ENCODE results near the gene GUCY1B1. TPM values are rescaled to one million over a fixed set of nuclear protein-coding genes. Genes with fewer than 3 reads are reported as not detected.

The GUCY1B1 gene
- total and polyA plus RNA-seq, 9 of the 15 experiments (the other 6 are each of a cell fraction or from before 2014, with no cell fraction given) = not detected

DNA sequence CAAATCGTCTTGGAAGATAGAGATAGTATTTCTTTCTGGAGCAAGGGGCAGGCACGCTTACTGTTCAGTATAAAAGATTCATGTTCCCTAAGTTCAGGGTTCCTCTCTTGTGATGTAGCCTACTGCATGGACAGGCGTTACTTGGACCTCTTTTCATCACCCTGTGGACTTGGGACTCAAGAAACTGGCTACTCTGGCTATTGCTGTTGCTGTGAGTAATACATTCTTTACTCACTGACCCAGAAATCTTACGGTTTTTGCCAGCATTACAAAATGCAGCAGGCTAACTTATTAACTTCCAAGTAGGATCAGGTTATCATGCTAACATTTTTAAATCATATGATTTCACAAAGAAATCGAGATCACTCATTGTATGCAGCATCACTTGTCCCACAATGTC is 12.8 kb upstream of the GUCY1B1 start (continued):
- no peak for TF ChIP-seq ZNF76 (CRISPR knock-in tag; IDR thresholded peaks at IDR 0.05; ENCODE audit: borderline replicate concordance)
- TF ChIP-seq SRSF3 (IDR thresholded peaks at IDR 0.05; ENCODE audit: insufficient read depth, low read length) = no peak
- no peak for TF ChIP-seq JUNB (CRISPR knock-in tag; conservative IDR thresholded peaks at IDR 0.05)
- TF ChIP-seq, protein P1, sequence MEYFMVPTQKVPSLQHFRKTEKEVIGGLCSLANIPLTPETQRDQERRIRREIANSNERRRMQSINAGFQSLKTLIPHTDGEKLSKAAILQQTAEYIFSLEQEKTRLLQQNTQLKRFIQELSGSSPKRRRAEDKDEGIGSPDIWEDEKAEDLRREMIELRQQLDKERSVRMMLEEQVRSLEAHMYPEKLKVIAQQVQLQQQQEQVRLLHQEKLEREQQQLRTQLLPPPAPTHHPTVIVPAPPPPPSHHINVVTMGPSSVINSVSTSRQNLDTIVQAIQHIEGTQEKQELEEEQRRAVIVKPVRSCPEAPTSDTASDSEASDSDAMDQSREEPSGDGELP (CRISPR knock-in tag; IDR thresholded peaks at IDR 0.05; ENCODE audit: borderline replicate concordance) = no peak
- no peak for TF ChIP-seq MAFK (IDR thresholded peaks at IDR 0.05; ENCODE audit: low read length)

DNA sequence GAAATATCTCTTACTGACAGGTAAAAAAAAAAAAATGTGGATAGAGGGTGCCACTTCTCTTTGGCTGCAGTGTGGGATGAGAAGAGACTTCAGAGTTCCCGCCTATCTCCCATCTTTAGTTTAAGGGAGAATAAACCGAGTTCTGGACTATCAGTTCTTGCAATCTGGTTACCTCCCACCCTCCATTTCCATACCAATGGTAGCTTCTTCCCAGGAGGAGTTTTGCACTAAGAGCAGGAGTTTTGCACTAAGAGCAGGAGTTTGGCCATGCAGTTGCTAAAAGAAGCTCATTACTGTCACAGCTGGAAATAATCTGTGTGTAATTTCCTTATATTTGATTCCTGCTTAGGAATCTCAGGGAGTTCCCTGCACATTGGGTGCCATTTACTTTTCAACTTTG is 10.8 kb upstream of the GUCY1B1 start:
- no peaks in the 10 kb centered on the region for H3K9me3 ChIP-seq (replicated peaks; ENCODE audit: control insufficient read depth, insufficient read depth, low read depth, low read length)

More for the DNA sequence above, 10.8 kb upstream of the GUCY1B1 start:
- Histone ChIP-seq H3K4me2 (ENCODE audit: insufficient read depth, low read length) (no peak overlapping the region), H3K9ac (ENCODE audit: insufficient read depth in 1 of 2, low read depth in 2 of 2, low read length in 2 of 2) (no peak overlapping the region), H3K36me3 (ENCODE audit: control insufficient read depth, insufficient read depth, low read length) (no peaks in the 10 kb centered on the region), H3K79me2 (ENCODE audit: control insufficient read depth, insufficient read depth, low read length) (no peaks in the 10 kb centered on the region), H3K27ac (ENCODE audit: extremely low read depth, low read depth, low read length) (no peak overlapping the region), H4K20me1 (replicated peaks; ENCODE audit: control insufficient read depth, insufficient read depth, low read length) (no peaks in the 10 kb centered on the region), H3K9me1 (ENCODE audit: control insufficient read depth, insufficient read depth, low read length) (no peaks in the 10 kb centered on the region), H3K27me3 (ENCODE audit: control insufficient read depth in 2 of 2, insufficient read depth in 2 of 2, low read length in 2 of 2) (no peaks in the 10 kb centered on the region), H3K4me3 (no peak overlapping the region), H3K4me1 (replicated peaks in 1 of 2; ENCODE audit: control insufficient read depth in 2 of 2, insufficient read depth in 2 of 2, low read length in 2 of 2) (no peaks in the 10 kb centered on the region), H2AFZ (ENCODE audit: low read depth, low read length) (no peak overlapping the region)
- no peak for TF ChIP-seq SETDB1 (IDR thresholded peaks at IDR 0.05; ENCODE audit: low read length)
- no peak for TF ChIP-seq EP300 (IDR thresholded peaks at IDR 0.05; ENCODE audit: low read length)
- no peak for TF ChIP-seq SIN3B (IDR thresholded peaks at IDR 0.05; ENCODE audit: low read depth)
- no peak for TF ChIP-seq CHD2 (IDR thresholded peaks at IDR 0.05; ENCODE audit: low read depth, low read length)
- no peak for TF ChIP-seq EP400 (IDR thresholded peaks at IDR 0.05)
- TF ChIP-seq MAFG (tag; conservative IDR thresholded peaks at IDR 0.05) = no peak
- TF ChIP-seq HOXB6 (CRISPR knock-in tag; IDR thresholded peaks at IDR 0.05; ENCODE audit: borderline replicate concordance) = no peak
- no peak for TF ChIP-seq CBFA2T3 (IDR thresholded peaks at IDR 0.05)
- TF ChIP-seq, protein P2, sequence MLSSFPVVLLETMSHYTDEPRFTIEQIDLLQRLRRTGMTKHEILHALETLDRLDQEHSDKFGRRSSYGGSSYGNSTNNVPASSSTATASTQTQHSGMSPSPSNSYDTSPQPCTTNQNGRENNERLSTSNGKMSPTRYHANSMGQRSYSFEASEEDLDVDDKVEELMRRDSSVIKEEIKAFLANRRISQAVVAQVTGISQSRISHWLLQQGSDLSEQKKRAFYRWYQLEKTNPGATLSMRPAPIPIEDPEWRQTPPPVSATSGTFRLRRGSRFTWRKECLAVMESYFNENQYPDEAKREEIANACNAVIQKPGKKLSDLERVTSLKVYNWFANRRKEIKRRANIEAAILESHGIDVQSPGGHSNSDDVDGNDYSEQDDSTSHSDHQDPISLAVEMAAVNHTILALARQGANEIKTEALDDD (IDR thresholded peaks at IDR 0.05) = no peak
- no peak for TF ChIP-seq CBX8 (IDR thresholded peaks at IDR 0.05; ENCODE audit: borderline replicate concordance, extremely low read depth, low read depth, low read length, poor library complexity, severe bottlenecking)
- WGBS (ENCODE audit: insufficient coverage, low coverage, missing lambda C conversion rate) = 0% methylated on average over 2 of the region's 2 CpGs
- no peak for ATAC-seq
- no peak for FAIRE-seq
- no TSS peak for BruUV-seq (replicated peaks)
- intact Hi-C loops (cut with micrococcal nuclease) (no loop called here), in situ Hi-C loops (cut with MboI) (no loop called here)
- POLR2A ChIA-PET = no interaction called here
- CTCF ChIA-PET (ENCODE audit: low intra/inter-chr PET ratio) = no interaction called here
- DNase-seq (ENCODE audit: extremely low read depth in 1 of 4, low spot score in 3 of 4) = no peak
